HEK293 (cell line): ENCODE results near the gene PGP.
A peak's percentile ranks its signal among the peaks of the same experiment; 100 is the strongest.

Experiments used
- CTCF ChIA-PET: fragments of 350-600 bp; formaldehyde crosslinking; extraction: SDS; loops from one replicate; lab custom pipeline; 2021; ENCODE audit warnings: antibody characterized with exemption; lab: Yijun Ruan, JAX
- POLR2A ChIA-PET: fragments of 300-600 bp; formaldehyde crosslinking; extraction: SDS; loops from one replicate; lab custom pipeline; 2020; ENCODE audit warnings: antibody characterized with exemption, inconsistent platforms; lab: Yijun Ruan, JAX
- H3K27ac ChIP-seq: fragments of 200-500 bp; sonication (Bioruptor generic); 2 replicates; pipeline ENCODE4 v1.5.1; 2014; ENCODE audit warnings: low read depth, low read length, control low read depth, inconsistent platforms; ENCODE audit errors: extremely low read depth
- H3K36me3 ChIP-seq, 2 experiments: fragments of 200-500 bp in 1 of 2; sonication (Bioruptor generic) in 1 of 2; 1 replicate in 1 of 2; 2 replicates in 1 of 2; pipeline ENCODE4 v1.5.1; 2014 to 2017; ENCODE audit warnings: inconsistent platforms in 2 of 2, low read length in 2 of 2; ENCODE audit not compliant: control insufficient read depth in 2 of 2, insufficient read depth in 1 of 2
- H3K4me1 ChIP-seq: fragments of 200-500 bp; sonication (Bioruptor generic); 2 replicates; pipeline ENCODE4 v1.5.1; 2014; ENCODE audit warnings: mild to moderate bottlenecking, low read length, inconsistent platforms; ENCODE audit not compliant: control insufficient read depth, insufficient read depth
- H3K4me3 ChIP-seq: 2 replicates; pipeline ENCODE4 v1.5.1; 2011; ENCODE audit warnings: low read depth, mild to moderate bottlenecking, control low read depth, low read length, moderate library complexity
- H3K9me3 ChIP-seq: fragments of 200-500 bp; sonication (Bioruptor generic); 2 replicates; pipeline ENCODE4 v1.5.1; 2014; ENCODE audit warnings: low read depth, low read length, inconsistent platforms; ENCODE audit not compliant: control insufficient read depth, insufficient read depth
- GLI4 ChIP-seq: fragments of 450-650 bp; formaldehyde crosslinking; IDR thresholded peaks from 2 replicates; pipeline ENCODE4 v1.5.1; 2016; ENCODE audit warnings: missing biosample characterization, missing genetic modification characterization
- KLF8 ChIP-seq: fragments of 450-650 bp; formaldehyde crosslinking; IDR thresholded peaks from 2 replicates; pipeline ENCODE4 v1.5.1; 2016; ENCODE audit warnings: missing biosample characterization, missing genetic modification characterization
- PATZ1 ChIP-seq: fragments of 450-650 bp; formaldehyde crosslinking; IDR thresholded peaks from 2 replicates; pipeline ENCODE4 v1.5.1; 2016; ENCODE audit warnings: missing biosample characterization, missing genetic modification characterization
- PRDM1 ChIP-seq: fragments of 450-650 bp; formaldehyde crosslinking; IDR thresholded peaks from 2 replicates; pipeline ENCODE4; 2016; ENCODE audit warnings: missing biosample characterization, missing genetic modification characterization
- REPIN1 ChIP-seq: fragments of 450-650 bp; formaldehyde crosslinking; IDR thresholded peaks from 2 replicates; pipeline ENCODE4 v1.5.1; 2017; ENCODE audit warnings: missing biosample characterization, missing genetic modification characterization, low read depth
- SCRT2 ChIP-seq: fragments of 450-650 bp; formaldehyde crosslinking; IDR thresholded peaks from 2 replicates; pipeline ENCODE4 v1.5.1; 2016; ENCODE audit warnings: missing biosample characterization, missing genetic modification characterization
- SP2 ChIP-seq: fragments of 450-650 bp; formaldehyde crosslinking; IDR thresholded peaks from 2 replicates; pipeline ENCODE4 v1.5.1; 2016; ENCODE audit warnings: missing biosample characterization, missing genetic modification characterization
- SP3 ChIP-seq: fragments of 450-650 bp; formaldehyde crosslinking; IDR thresholded peaks from 2 replicates; pipeline ENCODE4 v1.5.1; 2016; ENCODE audit warnings: missing biosample characterization, missing genetic modification characterization
- YY1 ChIP-seq: fragments of 450-650 bp; formaldehyde crosslinking; IDR thresholded peaks from 2 replicates; pipeline ENCODE4 v1.5.1; 2018; ENCODE audit warnings: missing biosample characterization, missing genetic modification characterization
- ZBTB1 ChIP-seq: fragments of 450-650 bp; formaldehyde crosslinking; IDR thresholded peaks from 2 replicates; pipeline ENCODE4 v1.5.1; 2016; ENCODE audit warnings: missing biosample characterization, missing genetic modification characterization
- ZBTB48 ChIP-seq: fragments of 450-650 bp; formaldehyde crosslinking; IDR thresholded peaks from 2 replicates; pipeline ENCODE4 v1.5.1; 2016; ENCODE audit warnings: missing biosample characterization, missing genetic modification characterization
- ZFHX2 ChIP-seq: fragments of 450-650 bp; formaldehyde crosslinking; conservative IDR thresholded peaks from 2 replicates; pipeline ENCODE4 v1.5.1; 2016; ENCODE audit warnings: missing biosample characterization, missing genetic modification characterization
- ZFP37 ChIP-seq: fragments of 450-650 bp; formaldehyde crosslinking; IDR thresholded peaks from 2 replicates; pipeline ENCODE4 v1.5.1; 2016; ENCODE audit warnings: missing biosample characterization, missing genetic modification characterization
- ZFP41 ChIP-seq: fragments of 450-650 bp; formaldehyde crosslinking; IDR thresholded peaks from 2 replicates; pipeline ENCODE4 v1.5.1; 2016; ENCODE audit warnings: missing biosample characterization, missing genetic modification characterization, borderline replicate concordance
- ZNF146 ChIP-seq: fragments of 450-650 bp; formaldehyde crosslinking; IDR thresholded peaks from 2 replicates; pipeline ENCODE4 v1.5.1; 2016; ENCODE audit warnings: missing biosample characterization, missing genetic modification characterization
- ZNF221 ChIP-seq: fragments of 450-650 bp; formaldehyde crosslinking; IDR thresholded peaks from 2 replicates; pipeline ENCODE4 v1.5.1; 2017; ENCODE audit warnings: missing biosample characterization, missing genetic modification characterization, borderline replicate concordance
- ZNF24 ChIP-seq: fragments of 450-650 bp; formaldehyde crosslinking; IDR thresholded peaks from 2 replicates; pipeline ENCODE4 v1.5.1; 2016; ENCODE audit warnings: missing biosample characterization, missing genetic modification characterization
- ZNF266 ChIP-seq: fragments of 450-650 bp; formaldehyde crosslinking; IDR thresholded peaks from 2 replicates; pipeline ENCODE4 v1.5.1; 2016; ENCODE audit warnings: missing biosample characterization, missing genetic modification characterization, low read depth
- ZNF302 ChIP-seq: fragments of 450-650 bp; formaldehyde crosslinking; IDR thresholded peaks from 2 replicates; pipeline ENCODE4 v1.5.1; 2016; ENCODE audit warnings: missing biosample characterization, missing genetic modification characterization, low read depth
- ZNF341 ChIP-seq: fragments of 450-650 bp; formaldehyde crosslinking; IDR thresholded peaks from 2 replicates; pipeline ENCODE4; 2016; ENCODE audit warnings: low read depth, missing biosample characterization, missing genetic modification characterization
- ZNF391 ChIP-seq: fragments of 450-650 bp; formaldehyde crosslinking; IDR thresholded peaks from 2 replicates; pipeline ENCODE4 v1.5.1; 2016; ENCODE audit warnings: low read depth, missing biosample characterization, missing genetic modification characterization, borderline replicate concordance
- ZNF404 ChIP-seq: fragments of 450-650 bp; formaldehyde crosslinking; IDR thresholded peaks from 2 replicates; pipeline ENCODE4 v1.5.1; 2017; ENCODE audit warnings: missing biosample characterization, missing genetic modification characterization
- ZNF416 ChIP-seq: fragments of 450-650 bp; formaldehyde crosslinking; IDR thresholded peaks from 2 replicates; pipeline ENCODE4 v1.5.1; 2016; ENCODE audit warnings: missing biosample characterization, missing genetic modification characterization
- ZNF529 ChIP-seq: fragments of 450-650 bp; formaldehyde crosslinking; IDR thresholded peaks from 2 replicates; pipeline ENCODE4 v1.5.1; 2017; ENCODE audit warnings: missing genetic modification characterization, missing biosample characterization; ENCODE audit not compliant: insufficient replicate concordance
- ZNF555 ChIP-seq: fragments of 450-650 bp; formaldehyde crosslinking; conservative IDR thresholded peaks from 2 replicates; pipeline ENCODE4 v1.5.1; 2017; ENCODE audit warnings: missing biosample characterization, mild to moderate bottlenecking, missing genetic modification characterization, inconsistent platforms
- ZNF600 ChIP-seq: fragments of 450-650 bp; formaldehyde crosslinking; IDR thresholded peaks from 2 replicates; pipeline ENCODE4 v1.5.1; 2016; ENCODE audit warnings: missing biosample characterization, missing genetic modification characterization
- ZNF610 ChIP-seq: fragments of 450-650 bp; formaldehyde crosslinking; IDR thresholded peaks from 2 replicates; pipeline ENCODE4 v1.5.1; 2016; ENCODE audit warnings: missing biosample characterization, missing genetic modification characterization, borderline replicate concordance
- ZNF621 ChIP-seq: fragments of 450-650 bp; formaldehyde crosslinking; IDR thresholded peaks from 2 replicates; pipeline ENCODE4 v1.5.1; 2017; ENCODE audit warnings: missing biosample characterization, missing genetic modification characterization
- ZNF629 ChIP-seq: fragments of 450-650 bp; formaldehyde crosslinking; IDR thresholded peaks from 2 replicates; pipeline ENCODE4 v1.5.1; 2017; ENCODE audit warnings: missing biosample characterization, missing genetic modification characterization
- ZNF654 ChIP-seq: fragments of 450-650 bp; formaldehyde crosslinking; IDR thresholded peaks from 2 replicates; pipeline ENCODE4 v1.5.1; 2016; ENCODE audit warnings: low read depth, missing biosample characterization, missing genetic modification characterization
- ZSCAN30 ChIP-seq: fragments of 450-650 bp; IDR thresholded peaks from 2 replicates; pipeline ENCODE4 v1.5.1; 2018; ENCODE audit warnings: missing biosample characterization, mild to moderate bottlenecking, missing genetic modification characterization, moderate library complexity

Gene PGP

GRCh38 chr16:2237102-2237482 lies 22.5 kb upstream of the PGP start:
- Histone ChIP-seq H3K36me3 (peaks cover 3 to 50% of the 10 kb centered on the region in 2 experiments; a peak in 2 of 3 replicates), H3K4me3 (peak overlapping the region; percentile 31), H3K4me1 (peaks cover 4% of the 10 kb centered on the region; the same call in 1 of the 2 replicates), H3K27ac (peak overlapping the region; percentile 48; the same call in 1 of the 2 replicates), H3K9me3 (no peaks in the 10 kb centered on the region)
- ChIA-PET POLR2A (interaction anchor here (1.0 to 5.3 kb wide), 10 partner anchors 10 to 296 kb away, joined by 3 to 48 read pairs (median 6); partner anchors contain the start of genes BRICD5, ECI1, PGP and TRAF7), CTCF (interaction anchor here (0.6 to 1.2 kb wide), 2 partner anchors 23 to 539 kb away, joined by 3 read pairs; partner anchors contain the start of gene PGP)
- TF ChIP-seq REPIN1 (tag by site-specific recombination): no peak
- TF ChIP-seq KLF8 (tag by site-specific recombination): peak; percentile 25; the same call in 1 of the 2 replicates
- peak; percentile 32; the same call in 1 of the 2 replicates for TF ChIP-seq SCRT2 (tag by site-specific recombination)
- no peak for TF ChIP-seq ZNF555 (tag by site-specific recombination)
- no peak for TF ChIP-seq ZBTB48 (tag by site-specific recombination)
- TF ChIP-seq PATZ1 (tag by site-specific recombination): 0 out of 2 replicates have a peak, but pooled peaks have one; percentile 22

- peaks cover 4% of the 10 kb centered on the region; the same call in 1 of the 2 replicates for H3K4me1 ChIP-seq
- H3K36me3 ChIP-seq: peaks cover 3 to 55% of the 10 kb centered on the region in 2 experiments; a peak in 2 of 3 replicates
- CTCF ChIA-PET: interaction anchor here (0.7 to 1.2 kb wide), 3 partner anchors 22 to 96 kb away, joined by 3 read pairs; partner anchors contain the start of gene PGP
- POLR2A ChIA-PET: interaction anchor here (1.0 to 5.3 kb wide), 13 partner anchors 10 to 296 kb away, joined by 3 to 48 read pairs (median 4); partner anchors contain the start of genes BRICD5, ECI1, NTN3 and PGP
- no peaks in the 10 kb centered on the region for H3K9me3 ChIP-seq
- peak within 1 kb of the TSS; percentile 31 for H3K4me3 ChIP-seq
- peak within 1 kb of the TSS; percentile 48; the same call in 1 of the 2 replicates for H3K27ac ChIP-seq
- TF ChIP-seq ZNF654 (tag by site-specific recombination) (no peak), ZNF629 (tag by site-specific recombination) (peak; percentile 23; the same call in 1 of the 2 replicates), ZNF221 (no peak), ZNF416 (tag by site-specific recombination) (no peak), YY1 (tag by site-specific recombination) (no peak), ZNF610 (tag by site-specific recombination) (no peak), ZNF529 (tag by site-specific recombination) (no peak), ZNF24 (tag by site-specific recombination) (no peak), ZNF391 (tag by site-specific recombination) (no peak), GLI4 (tag by site-specific recombination) (no peak), ZNF404 (tag by site-specific recombination) (no peak), SP2 (peak; percentile 26), ZNF600 (peak; percentile 99), ZNF146 (no peak), ZFP41 (tag by site-specific recombination) (no peak), PATZ1 (tag by site-specific recombination) (peak; percentile 79), ZFHX2 (tag by site-specific recombination) (0 out of 2 replicates have a peak, but pooled peaks have one; percentile 19), ZNF555 (tag by site-specific recombination) (no peak), PRDM1 (tag by site-specific recombination) (no peak), ZNF302 (no peak), ZNF621 (tag by site-specific recombination) (no peak), SP3 (peak; percentile 41), ZBTB1 (no peak), ZNF266 (tag by site-specific recombination) (no peak), ZNF341 (tag by site-specific recombination) (no peak), ZFP37 (tag by site-specific recombination) (0 out of 2 replicates have a peak, but pooled peaks have one; percentile 28), ZSCAN30 (tag by site-specific recombination) (no peak)
These were observed 21.9 kb upstream of the PGP start, which contains the start of gene DNASE1L2 for GRCh38 chr16:2236337-2237101. TSS of gene DNASE1L2 (plus strand) at chr16:2236444. CDS start at chr16:2236817, 373 bp downstream.
